Mesendoderm (in vitro differentiated cells): ENCODE results near the gene ITGB2.
"Not testable (repeated sequence)": the region's sequence is repeated elsewhere in the genome, so short reads cannot be mapped to it uniquely, and the experiment has no call there.

Experiments
- DNase-seq: peaks from one replicate; pipeline ENCODE4 v3.0.0; 2013
- H2AK5ac ChIP-seq: 2 replicates; pipeline ENCODE4 v1.6.1; 2013; ENCODE audit warnings: low read length, inconsistent platforms
- H2BK120ac ChIP-seq: 2 replicates; pipeline ENCODE4 v1.6.1; 2013; ENCODE audit warnings: low read depth, mild to moderate bottlenecking, low read length, moderate library complexity, mixed read lengths
- H2BK15ac ChIP-seq: replicated peaks from 2 replicates; pipeline ENCODE4 v1.6.1; 2013; ENCODE audit warnings: low read depth, mild to moderate bottlenecking, moderate library complexity
- H2BK5ac ChIP-seq: 2 replicates; pipeline ENCODE4 v1.6.1; 2013; ENCODE audit warnings: low read length, inconsistent platforms
- H3K18ac ChIP-seq: 2 replicates; pipeline ENCODE4 v1.6.1; 2013; ENCODE audit warnings: mild to moderate bottlenecking, low read length, mixed read lengths
- H3K23ac ChIP-seq: one replicate; pipeline ENCODE4 v1.6.1; 2013; ENCODE audit warnings: low read length
- H3K27ac ChIP-seq: 2 replicates; pipeline ENCODE4 v1.5.1; 2013; ENCODE audit warnings: low read depth, mild to moderate bottlenecking, inconsistent platforms, low read length, moderate library complexity
- H3K27me3 ChIP-seq: 2 replicates; pipeline ENCODE4 v1.6.1; 2013; ENCODE audit warnings: low read length, control low read depth, mild to moderate bottlenecking, inconsistent platforms; ENCODE audit not compliant: insufficient read depth, poor library complexity
- H3K36me3 ChIP-seq: 2 replicates; pipeline ENCODE4 v1.6.1; 2013; ENCODE audit warnings: low read length, inconsistent platforms; ENCODE audit not compliant: control insufficient read depth, insufficient read depth
- H3K4ac ChIP-seq: one replicate; pipeline ENCODE4 v1.6.1; 2013; ENCODE audit warnings: low read depth, mild to moderate bottlenecking, low read length, moderate library complexity
- H3K4me1 ChIP-seq: 2 replicates; pipeline ENCODE4 v1.6.1; 2013; ENCODE audit warnings: low read depth, low read length, inconsistent platforms; ENCODE audit not compliant: control insufficient read depth
- H3K4me2 ChIP-seq: 2 replicates; pipeline ENCODE4 v1.6.1; 2013; ENCODE audit warnings: low read length
- H3K4me3 ChIP-seq: 2 replicates; pipeline ENCODE4 v1.5.1; 2013; ENCODE audit warnings: mild to moderate bottlenecking, low read length
- H3K56ac ChIP-seq: one replicate; pipeline ENCODE4 v1.6.1; 2013; ENCODE audit warnings: low read length
- H3K79me1 ChIP-seq: 2 replicates; pipeline ENCODE4 v1.6.1; 2013; ENCODE audit warnings: low read length, inconsistent platforms
- H3K79me2 ChIP-seq: 2 replicates; pipeline ENCODE4 v1.6.1; 2013; ENCODE audit warnings: mild to moderate bottlenecking, low read length; ENCODE audit not compliant: control insufficient read depth, insufficient read depth
- H3K9ac ChIP-seq: 2 replicates; pipeline ENCODE4 v1.6.1; 2013; ENCODE audit warnings: low read length, inconsistent platforms
- H4K5ac ChIP-seq: one replicate; pipeline ENCODE4 v1.6.1; 2013; ENCODE audit warnings: low read length
- H4K8ac ChIP-seq: one replicate; pipeline ENCODE4 v1.6.1; 2013; ENCODE audit warnings: low read depth, mild to moderate bottlenecking, control low read depth, low read length, moderate library complexity
- WGBS: extraction: QIAGEN DNeasy Blood & Tissue Kit; methylation state at CpG from one replicate; pipeline ENCODE4 v1.1.7; 2013; ENCODE audit warnings: low lambda C conversion rate, missing lambda C conversion rate; ENCODE audit not compliant: insufficient coverage; ENCODE audit errors: extremely low coverage; 5-methylcytosine and 5-hydroxymethylcytosine counted together

The ITGB2 gene

GRCh38 chr21:44930543-44930981 is 9.9 kb upstream of the ITGB2 start:
- H2AK5ac ChIP-seq = no peak overlapping the region
- no peak for DNase-seq
- peaks cover 26% of the 10 kb centered on the region for H3K27me3 ChIP-seq
- no peak overlapping the region for H3K4ac ChIP-seq
- no peak overlapping the region for H2BK15ac ChIP-seq
- no peak overlapping the region for H4K8ac ChIP-seq
- no CpG with 5 or more reads among the region's 12 CpGs for WGBS
- no peak overlapping the region for H3K56ac ChIP-seq
- no peak overlapping the region for H2BK5ac ChIP-seq
- H3K4me3 ChIP-seq = no peak overlapping the region
- no peak overlapping the region for H3K4me2 ChIP-seq
- H3K79me2 ChIP-seq = no peaks in the 10 kb centered on the region
- H3K9ac ChIP-seq = no peak overlapping the region
- no peak overlapping the region for H3K18ac ChIP-seq
- H3K23ac ChIP-seq = no peak overlapping the region
- H3K4me1 ChIP-seq = peaks cover 15% of the 10 kb centered on the region
- H3K36me3 ChIP-seq = no peaks in the 10 kb centered on the region
- H3K79me1 ChIP-seq = no peaks in the 10 kb centered on the region
- no peak overlapping the region for H2BK120ac ChIP-seq
- no peak overlapping the region for H3K27ac ChIP-seq
- no peak overlapping the region for H4K5ac ChIP-seq

DNA sequence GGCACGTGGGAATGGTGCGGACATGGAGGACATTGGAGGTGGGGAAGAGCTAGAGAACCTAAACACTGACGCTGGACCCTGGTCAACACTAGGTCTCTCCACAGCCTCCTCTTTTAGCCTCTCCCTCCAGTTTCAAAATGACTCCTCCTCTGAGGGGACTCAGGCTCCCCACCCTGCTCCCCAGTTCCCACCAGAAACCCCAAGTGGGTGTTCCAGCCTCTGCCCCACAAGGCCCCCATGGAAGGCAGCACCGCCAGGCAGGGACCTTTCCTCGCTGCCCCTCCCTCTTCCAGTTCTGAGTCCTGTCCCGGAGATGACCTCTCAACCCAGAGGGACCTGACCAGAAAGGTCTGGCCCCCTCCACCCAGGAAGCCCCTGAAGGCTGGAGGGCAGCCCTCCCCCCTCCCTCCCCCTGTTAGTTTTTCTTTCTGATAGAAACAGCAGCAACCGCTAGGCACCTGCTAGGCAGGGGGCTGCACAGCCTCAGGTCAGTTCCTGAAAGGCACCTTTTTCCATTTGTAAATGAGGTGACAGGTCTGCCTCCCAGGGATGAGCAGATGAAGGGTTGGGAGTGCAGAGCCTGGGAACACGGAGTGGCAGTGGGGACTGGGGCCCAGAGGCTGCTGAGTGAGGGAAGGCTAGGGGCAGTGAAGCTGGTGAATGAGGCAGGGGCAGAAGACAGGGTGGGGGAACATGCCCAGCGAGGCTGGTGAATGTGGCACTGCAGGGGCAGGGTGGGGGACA is 9.3 kb upstream of the ITGB2 start:
- Histone ChIP-seq H2AK5ac (no peak overlapping the region), H3K27me3 (peaks cover 26% of the 10 kb centered on the region), H2BK5ac (no peak overlapping the region), H3K36me3 (no peaks in the 10 kb centered on the region), H3K4me2 (no peak overlapping the region), H3K27ac (no peak overlapping the region), H3K79me2 (no peaks in the 10 kb centered on the region), H3K79me1 (no peaks in the 10 kb centered on the region), H3K4ac (no peak overlapping the region), H3K4me1 (peaks cover 15% of the 10 kb centered on the region), H3K56ac (no peak overlapping the region), H4K8ac (no peak overlapping the region), H4K5ac (no peak overlapping the region), H3K9ac (no peak overlapping the region), H2BK120ac (no peak overlapping the region), H3K18ac (no peak overlapping the region), H3K4me3 (no peak overlapping the region), H2BK15ac (no peak overlapping the region), H3K23ac (no peak overlapping the region)
- WGBS = no CpG with 5 or more reads among the region's 9 CpGs
- no peak for DNase-seq

DNA sequence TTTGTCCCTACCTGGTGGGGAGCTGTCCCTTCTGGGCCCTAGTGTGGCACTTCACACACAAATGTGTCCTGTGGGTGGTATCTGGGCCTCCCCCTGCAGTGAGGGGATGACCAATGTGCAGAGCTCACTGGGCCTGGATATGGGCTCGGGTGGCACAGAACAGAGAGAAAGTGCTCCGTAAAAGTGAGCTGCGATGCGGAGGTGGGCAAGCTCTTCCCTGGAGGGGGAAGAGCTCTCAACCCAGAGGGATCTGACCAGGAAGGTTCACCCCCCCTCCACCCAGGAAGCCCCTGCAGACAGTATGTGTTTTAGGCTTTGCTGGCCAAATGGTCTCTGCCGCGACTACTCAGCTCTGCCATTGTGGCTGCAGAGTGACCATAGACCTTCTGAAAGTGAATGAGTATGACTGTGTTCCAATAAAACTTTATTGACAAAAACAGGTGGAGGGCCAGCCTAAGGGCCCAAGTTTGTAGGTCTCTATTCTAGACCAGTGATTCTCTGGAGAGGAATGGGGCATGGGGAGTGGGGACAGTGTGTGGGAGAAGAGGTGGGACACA is 8.6 kb upstream of the ITGB2 start:
- Histone ChIP-seq H3K79me2 (no peaks in the 10 kb centered on the region), H3K36me3 (no peaks in the 10 kb centered on the region), H2BK15ac (no peak overlapping the region), H3K27ac (no peak overlapping the region), H3K79me1 (no peaks in the 10 kb centered on the region), H2BK5ac (no peak overlapping the region), H3K23ac (no peak overlapping the region), H3K18ac (no peak overlapping the region), H3K4me1 (peaks cover 15% of the 10 kb centered on the region), H3K4me2 (no peak overlapping the region), H4K5ac (no peak overlapping the region), H2BK120ac (no peak overlapping the region), H3K4ac (no peak overlapping the region), H3K4me3 (no peak overlapping the region), H3K56ac (no peak overlapping the region), H2AK5ac (no peak overlapping the region), H4K8ac (no peak overlapping the region), H3K27me3 (peaks cover 31% of the 10 kb centered on the region), H3K9ac (no peak overlapping the region)
- DNase-seq = no peak
- WGBS = no CpG with 5 or more reads among the region's 6 CpGs

DNA sequence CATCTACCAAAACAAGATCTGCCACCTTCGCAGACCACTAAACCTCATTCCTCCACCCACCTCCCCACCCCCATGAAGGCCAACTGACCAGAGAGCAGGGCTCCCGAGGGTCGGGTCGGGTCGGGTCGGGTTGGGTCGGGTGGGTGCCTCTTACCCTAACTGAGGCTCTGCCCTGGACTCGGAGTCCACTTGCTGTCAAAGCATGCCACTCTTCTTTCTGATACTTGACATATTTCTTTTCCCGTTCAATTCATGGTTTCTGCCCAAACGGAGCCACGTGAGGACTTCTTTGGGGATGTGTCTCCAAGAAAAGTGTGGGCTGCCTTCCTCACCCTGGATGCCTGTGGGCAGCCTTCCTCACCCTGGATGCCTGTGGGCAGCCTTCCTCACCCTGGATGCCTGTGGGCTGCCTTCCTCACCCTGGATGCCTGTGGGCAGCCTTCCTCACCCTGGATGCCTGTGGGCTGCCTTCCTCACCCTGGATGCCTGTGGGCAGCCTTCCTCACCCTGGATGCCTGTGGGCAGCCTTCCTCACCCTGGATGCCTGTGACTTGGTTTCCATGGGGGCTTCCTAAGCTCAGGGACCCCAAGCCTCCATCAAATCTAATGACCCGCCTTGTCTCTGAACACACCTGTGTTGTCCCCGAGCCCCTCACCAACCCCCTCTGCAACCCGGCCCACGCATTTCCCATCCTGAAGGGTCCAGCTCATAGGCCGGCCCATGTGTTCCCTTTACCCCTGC is 8.0 kb upstream of the ITGB2 start:
- H3K9ac ChIP-seq, H3K79me1 ChIP-seq, H3K4me2 ChIP-seq, H2BK5ac ChIP-seq, H4K5ac ChIP-seq, H3K36me3 ChIP-seq, H3K79me2 ChIP-seq, H3K18ac ChIP-seq, H3K4me3 ChIP-seq, H4K8ac ChIP-seq, H2BK15ac ChIP-seq, DNase-seq, H2AK5ac ChIP-seq, H3K4ac ChIP-seq, H3K56ac ChIP-seq, H3K27ac ChIP-seq, H2BK120ac ChIP-seq, H3K23ac ChIP-seq: not testable (repeated sequence)
- no CpG with 5 or more reads among the region's 16 CpGs for WGBS
- Histone ChIP-seq H3K27me3 (peaks cover 33% of the 10 kb centered on the region), H3K4me1 (peaks cover 15% of the 10 kb centered on the region)

GRCh38 chr21:44927587-44928461 is 7.1 kb upstream of the ITGB2 start:
- no peak overlapping the region for H3K4ac ChIP-seq
- H3K56ac ChIP-seq = peak overlapping the region; percentile 68
- H3K79me1 ChIP-seq = no peaks in the 10 kb centered on the region
- no peak overlapping the region for H2BK120ac ChIP-seq
- no peak overlapping the region for H3K23ac ChIP-seq
- no peak overlapping the region for H2BK15ac ChIP-seq
- H3K4me2 ChIP-seq = peak overlapping the region; percentile 9
- H2AK5ac ChIP-seq = no peak overlapping the region
- H3K4me1 ChIP-seq = peaks cover 15% of the 10 kb centered on the region
- no peak overlapping the region for H4K8ac ChIP-seq
- H3K79me2 ChIP-seq = no peaks in the 10 kb centered on the region
- H3K4me3 ChIP-seq = no peak overlapping the region
- H3K36me3 ChIP-seq = no peaks in the 10 kb centered on the region
- peaks cover 29% of the 10 kb centered on the region for H3K27me3 ChIP-seq
- H3K27ac ChIP-seq = no peak overlapping the region
- no peak overlapping the region for H2BK5ac ChIP-seq
- H3K18ac ChIP-seq = peak overlapping the region; percentile 12
- no CpG with 5 or more reads among the region's 19 CpGs for WGBS
- peak; percentile 86 for DNase-seq
- H3K9ac ChIP-seq = peak overlapping the region; percentile 27
- no peak overlapping the region for H4K5ac ChIP-seq
